ENCODE measurements around the gene OPCML. TPM values are rescaled to one million over a fixed set of nuclear protein-coding genes. Genes with fewer than 3 reads are reported as not detected.

Gene OPCML
- total RNA-seq, 4 donors from 2014 or later = 0.16 TPM; not detected in 3

- H3K4me3 ChIP-seq (ENCODE audit: low read depth, poor library complexity, severe bottlenecking) = no peak overlapping the region
- no peak for TF ChIP-seq POLR2A (IDR thresholded peaks at IDR 0.05)
- TF ChIP-seq, protein P1, sequence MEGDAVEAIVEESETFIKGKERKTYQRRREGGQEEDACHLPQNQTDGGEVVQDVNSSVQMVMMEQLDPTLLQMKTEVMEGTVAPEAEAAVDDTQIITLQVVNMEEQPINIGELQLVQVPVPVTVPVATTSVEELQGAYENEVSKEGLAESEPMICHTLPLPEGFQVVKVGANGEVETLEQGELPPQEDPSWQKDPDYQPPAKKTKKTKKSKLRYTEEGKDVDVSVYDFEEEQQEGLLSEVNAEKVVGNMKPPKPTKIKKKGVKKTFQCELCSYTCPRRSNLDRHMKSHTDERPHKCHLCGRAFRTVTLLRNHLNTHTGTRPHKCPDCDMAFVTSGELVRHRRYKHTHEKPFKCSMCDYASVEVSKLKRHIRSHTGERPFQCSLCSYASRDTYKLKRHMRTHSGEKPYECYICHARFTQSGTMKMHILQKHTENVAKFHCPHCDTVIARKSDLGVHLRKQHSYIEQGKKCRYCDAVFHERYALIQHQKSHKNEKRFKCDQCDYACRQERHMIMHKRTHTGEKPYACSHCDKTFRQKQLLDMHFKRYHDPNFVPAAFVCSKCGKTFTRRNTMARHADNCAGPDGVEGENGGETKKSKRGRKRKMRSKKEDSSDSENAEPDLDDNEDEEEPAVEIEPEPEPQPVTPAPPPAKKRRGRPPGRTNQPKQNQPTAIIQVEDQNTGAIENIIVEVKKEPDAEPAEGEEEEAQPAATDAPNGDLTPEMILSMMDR (IDR thresholded peaks at IDR 0.05) = no peak
- intact Hi-C loops (cut with DNase I; ENCODE audit: low total_unique reads) = no loop called here
- no peak for DNase-seq (ENCODE audit: low spot score in 2 of 2)
- WGBS, 2 donors = 78 to 83% methylated on average over 5 of the region's 5 CpGs
These were observed 810.8 kb downstream of the OPCML start for GRCh38 chr11:132721526-132721925.

- intact Hi-C loops (cut with DNase I; ENCODE audit: low total_unique reads) = no loop called here
- no peak for TF ChIP-seq POLR2A (IDR thresholded peaks at IDR 0.05)
- TF ChIP-seq, protein P1 (IDR thresholded peaks at IDR 0.05) = no peak
- H3K4me3 ChIP-seq (ENCODE audit: low read depth, poor library complexity, severe bottlenecking) = no peak overlapping the region
- no peak for DNase-seq (ENCODE audit: low spot score in 2 of 2)
- WGBS, 2 donors = 75 to 77% methylated on average over 4 of the region's 4 CpGs
These were observed 812.6 kb downstream of the OPCML start for GRCh38 chr11:132719684-132720083.

- intact Hi-C loops (cut with DNase I; ENCODE audit: low total_unique reads) = no loop called here
- TF ChIP-seq, protein P1 (IDR thresholded peaks at IDR 0.05) = no peak
- no peak for TF ChIP-seq POLR2A (IDR thresholded peaks at IDR 0.05)
- DNase-seq (ENCODE audit: low spot score in 2 of 2) = no peak
- 64 to 69% methylated on average over 27 of the region's 27 CpGs for WGBS, 2 donors
- H3K4me3 ChIP-seq (ENCODE audit: low read depth, poor library complexity, severe bottlenecking) = no peak overlapping the region
These were observed 813.3 kb downstream of the OPCML start for GRCh38 chr11:132718711-132719671.

DNA sequence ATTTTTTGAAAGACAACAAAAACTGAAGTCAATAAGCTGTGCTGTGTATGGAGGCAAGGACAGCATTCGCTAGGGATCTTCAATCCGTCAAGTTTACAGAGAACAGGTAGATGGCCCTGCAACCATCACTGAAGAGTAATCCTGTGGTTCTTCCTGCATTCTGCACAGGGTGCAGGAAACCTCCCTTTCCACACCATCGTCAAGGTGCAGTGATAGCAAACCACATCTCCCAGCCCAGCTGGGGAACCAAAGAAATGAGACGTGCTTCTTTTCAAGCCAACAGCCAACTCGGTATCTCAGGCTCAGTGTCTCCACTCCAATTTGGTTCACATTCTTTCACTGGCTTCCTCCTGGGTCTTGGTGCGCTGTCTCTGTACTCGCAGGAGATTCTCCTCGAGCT is 814.5 kb downstream of the OPCML start:
- intact Hi-C loops (cut with DNase I; ENCODE audit: low total_unique reads) = no loop called here
- TF ChIP-seq POLR2A (IDR thresholded peaks at IDR 0.05) = no peak
- TF ChIP-seq, protein P1 (IDR thresholded peaks at IDR 0.05) = no peak
- H3K4me3 ChIP-seq (ENCODE audit: low read depth, poor library complexity, severe bottlenecking) = no peak overlapping the region
- no peak for DNase-seq (ENCODE audit: low spot score in 2 of 2)
- WGBS, 2 donors = 86 to 87% methylated on average over 8 of the region's 8 CpGs

DNA sequence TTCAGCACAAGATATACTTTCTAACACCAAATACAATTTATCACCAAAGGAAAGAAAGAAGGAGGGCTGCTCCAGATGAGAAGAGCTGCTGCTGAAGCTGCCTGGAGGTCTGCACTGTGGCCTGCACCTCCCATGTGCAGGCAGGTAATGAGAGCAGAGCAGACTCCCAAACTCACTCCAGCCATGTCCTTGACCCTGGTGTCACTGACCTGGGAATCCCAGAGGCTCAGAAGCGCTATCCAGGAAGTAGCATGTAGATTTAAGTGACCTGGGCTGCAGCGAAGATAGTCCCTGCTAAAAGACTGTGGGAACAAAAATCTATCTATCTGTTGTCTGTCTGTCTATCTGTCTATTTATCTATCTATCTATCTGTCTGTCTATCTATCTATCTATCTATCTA is 816.3 kb downstream of the OPCML start:
- intact Hi-C loops (cut with DNase I; ENCODE audit: low total_unique reads) = no loop called here
- 85 to 92% methylated on average over 2 of the region's 2 CpGs for WGBS, 2 donors
- H3K4me3 ChIP-seq (ENCODE audit: low read depth, poor library complexity, severe bottlenecking) = no peak overlapping the region
- no peak for DNase-seq (ENCODE audit: low spot score in 2 of 2)
- TF ChIP-seq, protein P1 (IDR thresholded peaks at IDR 0.05) = no peak
- no peak for TF ChIP-seq POLR2A (IDR thresholded peaks at IDR 0.05)

Measured in lower leg skin (tissue), 4 donors.